Gastroesophageal sphincter (tissue), 3 donors: ENCODE results near the gene SLC25A42.

Experiments used
- POLR2A ChIP-seq, 2 donors: fragments of 450-650 bp; IDR thresholded peaks; one replicate each; pipeline ENCODE4 v1.6.1; 2017; ENCODE audit warnings: antibody characterized with exemption in 2 of 2, mild to moderate bottlenecking in 2 of 2, moderate library complexity in 1 of 2
- TF ChIP-seq, protein P1 (sequence below), 4 experiments: fragments of 200-600 bp in 2 of 4; fragments of 450-650 bp in 2 of 4; sonication (generic) in 1 of 4; IDR thresholded peaks; one replicate each; pipeline ENCODE4 v1.5.1; 2017 to 2019; ENCODE audit warnings: antibody characterized with exemption in 4 of 4, mild to moderate bottlenecking in 2 of 4, moderate library complexity in 2 of 4

- TF ChIP-seq, protein P1, sequence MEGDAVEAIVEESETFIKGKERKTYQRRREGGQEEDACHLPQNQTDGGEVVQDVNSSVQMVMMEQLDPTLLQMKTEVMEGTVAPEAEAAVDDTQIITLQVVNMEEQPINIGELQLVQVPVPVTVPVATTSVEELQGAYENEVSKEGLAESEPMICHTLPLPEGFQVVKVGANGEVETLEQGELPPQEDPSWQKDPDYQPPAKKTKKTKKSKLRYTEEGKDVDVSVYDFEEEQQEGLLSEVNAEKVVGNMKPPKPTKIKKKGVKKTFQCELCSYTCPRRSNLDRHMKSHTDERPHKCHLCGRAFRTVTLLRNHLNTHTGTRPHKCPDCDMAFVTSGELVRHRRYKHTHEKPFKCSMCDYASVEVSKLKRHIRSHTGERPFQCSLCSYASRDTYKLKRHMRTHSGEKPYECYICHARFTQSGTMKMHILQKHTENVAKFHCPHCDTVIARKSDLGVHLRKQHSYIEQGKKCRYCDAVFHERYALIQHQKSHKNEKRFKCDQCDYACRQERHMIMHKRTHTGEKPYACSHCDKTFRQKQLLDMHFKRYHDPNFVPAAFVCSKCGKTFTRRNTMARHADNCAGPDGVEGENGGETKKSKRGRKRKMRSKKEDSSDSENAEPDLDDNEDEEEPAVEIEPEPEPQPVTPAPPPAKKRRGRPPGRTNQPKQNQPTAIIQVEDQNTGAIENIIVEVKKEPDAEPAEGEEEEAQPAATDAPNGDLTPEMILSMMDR (IDR thresholded peaks at IDR 0.05) = no peak
- TF ChIP-seq POLR2A (IDR thresholded peaks at IDR 0.05) = no peak
Measured at GRCh38 chr19:19026299-19026971, 37.4 kb upstream of the SLC25A42 start.
